Glutamatergic neuron (in vitro differentiated cells): ENCODE results near the gene PIGU. TPM values are rescaled to one million over a fixed set of nuclear protein-coding genes. Genes with fewer than 3 reads are reported as not detected.

Source experiments
- DNase-seq: peaks from one replicate; pipeline ENCODE4 v3.0.0; 2022
- H3K27ac Mint-ChIP-seq: one replicate; pipeline ENCODE4 v1.8.0; 2020; ENCODE audit warnings: mild to moderate bottlenecking, mixed read lengths, inconsistent platforms; ENCODE audit not compliant: unreplicated experiment
- H3K27me3 Mint-ChIP-seq: one replicate; pipeline ENCODE4 v1.8.0; 2020; ENCODE audit warnings: mild to moderate bottlenecking, moderate library complexity, mixed read lengths, inconsistent platforms; ENCODE audit not compliant: unreplicated experiment
- H3K36me3 Mint-ChIP-seq: one replicate; pipeline ENCODE4 v1.8.0; 2020; ENCODE audit warnings: mild to moderate bottlenecking, mixed read lengths, inconsistent platforms; ENCODE audit not compliant: unreplicated experiment
- H3K4me1 Mint-ChIP-seq: one replicate; pipeline ENCODE4 v1.8.0; 2020; ENCODE audit warnings: mild to moderate bottlenecking, low read depth, mixed read lengths, inconsistent platforms; ENCODE audit not compliant: unreplicated experiment
- H3K4me3 Mint-ChIP-seq: one replicate; pipeline ENCODE4 v1.8.0; 2020; ENCODE audit warnings: mild to moderate bottlenecking, mixed read lengths, inconsistent platforms; ENCODE audit not compliant: unreplicated experiment
- H3K9me3 Mint-ChIP-seq: one replicate; pipeline ENCODE4 v1.8.0; 2020; ENCODE audit warnings: mild to moderate bottlenecking, moderate library complexity, mixed read lengths, inconsistent platforms; ENCODE audit not compliant: unreplicated experiment
- total RNA-seq: library from RNA; stranded (reverse); fragmentation: NEBNext Ultra II Directional; extraction: Animal tissue kit (Norgen Biotek cat#: 25700); gene quantifications from one replicate; pipeline ENCODE4 v1.2.1, GENCODE V29; 2021; ENCODE audit not compliant: unreplicated experiment
- TF ChIP-seq, protein P1 (sequence below): fragments of 200-600 bp; sonication (generic); IDR thresholded peaks from one replicate; pipeline ENCODE4 v1.5.0; 2021; ENCODE audit not compliant: partially characterized antibody, unreplicated experiment

The PIGU gene
- total RNA-seq, 1 donor from 2014 or later = 19.4 TPM

DNA sequence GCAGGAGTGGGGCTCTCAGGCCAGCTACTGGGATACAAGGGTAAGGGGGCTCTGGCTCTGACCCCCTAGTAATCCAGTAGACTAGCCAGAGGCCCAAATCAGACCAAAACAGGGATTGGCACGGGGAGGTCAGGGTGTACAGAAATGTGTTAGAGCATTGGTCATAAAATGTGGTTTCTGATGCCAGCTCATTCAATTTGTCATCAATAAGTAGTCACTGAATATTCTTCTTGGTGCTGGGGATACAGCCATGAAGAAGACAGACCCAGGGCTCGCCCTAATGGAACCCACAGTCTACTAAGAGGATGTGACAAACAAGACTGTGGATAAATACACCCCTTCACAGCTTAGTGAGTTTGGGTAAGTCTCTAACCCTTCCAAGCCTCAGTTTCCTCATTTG, 107.3 kb downstream of the PIGU start:
- TF ChIP-seq, protein P1, sequence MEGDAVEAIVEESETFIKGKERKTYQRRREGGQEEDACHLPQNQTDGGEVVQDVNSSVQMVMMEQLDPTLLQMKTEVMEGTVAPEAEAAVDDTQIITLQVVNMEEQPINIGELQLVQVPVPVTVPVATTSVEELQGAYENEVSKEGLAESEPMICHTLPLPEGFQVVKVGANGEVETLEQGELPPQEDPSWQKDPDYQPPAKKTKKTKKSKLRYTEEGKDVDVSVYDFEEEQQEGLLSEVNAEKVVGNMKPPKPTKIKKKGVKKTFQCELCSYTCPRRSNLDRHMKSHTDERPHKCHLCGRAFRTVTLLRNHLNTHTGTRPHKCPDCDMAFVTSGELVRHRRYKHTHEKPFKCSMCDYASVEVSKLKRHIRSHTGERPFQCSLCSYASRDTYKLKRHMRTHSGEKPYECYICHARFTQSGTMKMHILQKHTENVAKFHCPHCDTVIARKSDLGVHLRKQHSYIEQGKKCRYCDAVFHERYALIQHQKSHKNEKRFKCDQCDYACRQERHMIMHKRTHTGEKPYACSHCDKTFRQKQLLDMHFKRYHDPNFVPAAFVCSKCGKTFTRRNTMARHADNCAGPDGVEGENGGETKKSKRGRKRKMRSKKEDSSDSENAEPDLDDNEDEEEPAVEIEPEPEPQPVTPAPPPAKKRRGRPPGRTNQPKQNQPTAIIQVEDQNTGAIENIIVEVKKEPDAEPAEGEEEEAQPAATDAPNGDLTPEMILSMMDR = no peak
- H3K36me3 Mint-ChIP-seq = no peaks in the 10 kb centered on the region
- no peak overlapping the region for H3K27ac Mint-ChIP-seq
- H3K27me3 Mint-ChIP-seq = peaks cover 11% of the 10 kb centered on the region
- no peaks in the 10 kb centered on the region for H3K9me3 Mint-ChIP-seq
- no peak for DNase-seq
- no peak overlapping the region for H3K4me3 Mint-ChIP-seq
- peaks cover 7% of the 10 kb centered on the region for H3K4me1 Mint-ChIP-seq

DNA sequence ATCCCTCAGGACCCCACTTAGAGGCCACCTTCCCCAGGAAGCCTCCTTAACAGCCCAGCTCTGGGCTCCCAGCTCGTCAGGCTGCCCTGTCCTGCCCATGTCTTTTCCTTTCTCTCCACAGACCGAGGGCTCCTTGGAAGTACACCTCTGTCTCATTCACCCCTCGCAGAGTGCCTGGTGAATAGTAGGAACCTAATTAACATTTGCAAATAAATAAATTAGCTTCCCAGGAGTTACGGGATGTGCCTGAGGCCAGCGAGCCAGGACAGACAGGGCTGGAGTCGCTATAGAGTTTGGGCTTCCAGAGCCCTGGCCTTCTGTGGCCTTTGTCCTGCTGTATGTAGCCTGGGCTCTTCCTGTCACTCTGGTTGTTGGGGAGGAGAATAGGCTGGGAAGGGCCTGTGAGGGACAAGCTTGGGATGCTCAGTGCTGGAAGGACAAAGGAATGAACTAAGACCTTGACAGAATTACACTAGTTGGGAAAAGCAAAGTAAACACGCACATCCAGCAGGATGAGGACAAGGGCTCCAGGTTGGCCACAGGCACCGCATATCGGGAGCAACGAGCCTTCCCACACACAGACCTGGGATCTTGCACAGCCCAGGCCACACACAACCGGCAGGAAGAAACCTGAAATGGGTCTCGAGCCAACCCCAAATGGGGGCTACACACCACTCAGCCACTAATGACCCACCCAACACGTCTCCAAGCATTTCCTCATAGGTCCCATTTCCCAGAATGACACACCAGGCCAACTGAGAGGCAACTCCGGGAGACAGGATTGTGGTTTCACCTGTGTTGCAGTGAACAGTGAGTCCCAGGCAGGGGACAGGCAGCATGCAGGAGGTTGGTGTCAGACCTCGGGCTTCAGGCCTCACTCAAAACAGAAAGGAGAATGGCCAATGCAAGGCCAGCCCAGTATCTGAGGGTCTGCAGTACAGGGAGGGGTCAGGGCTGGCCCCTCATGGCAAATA, 108.7 kb downstream of the PIGU start:
- no peak overlapping the region for H3K4me3 Mint-ChIP-seq
- H3K36me3 Mint-ChIP-seq = no peaks in the 10 kb centered on the region
- DNase-seq = no peak
- TF ChIP-seq, protein P1 = no peak
- H3K9me3 Mint-ChIP-seq = no peaks in the 10 kb centered on the region
- H3K27me3 Mint-ChIP-seq = peaks cover 11% of the 10 kb centered on the region
- peaks cover 7% of the 10 kb centered on the region for H3K4me1 Mint-ChIP-seq
- no peak overlapping the region for H3K27ac Mint-ChIP-seq

DNA sequence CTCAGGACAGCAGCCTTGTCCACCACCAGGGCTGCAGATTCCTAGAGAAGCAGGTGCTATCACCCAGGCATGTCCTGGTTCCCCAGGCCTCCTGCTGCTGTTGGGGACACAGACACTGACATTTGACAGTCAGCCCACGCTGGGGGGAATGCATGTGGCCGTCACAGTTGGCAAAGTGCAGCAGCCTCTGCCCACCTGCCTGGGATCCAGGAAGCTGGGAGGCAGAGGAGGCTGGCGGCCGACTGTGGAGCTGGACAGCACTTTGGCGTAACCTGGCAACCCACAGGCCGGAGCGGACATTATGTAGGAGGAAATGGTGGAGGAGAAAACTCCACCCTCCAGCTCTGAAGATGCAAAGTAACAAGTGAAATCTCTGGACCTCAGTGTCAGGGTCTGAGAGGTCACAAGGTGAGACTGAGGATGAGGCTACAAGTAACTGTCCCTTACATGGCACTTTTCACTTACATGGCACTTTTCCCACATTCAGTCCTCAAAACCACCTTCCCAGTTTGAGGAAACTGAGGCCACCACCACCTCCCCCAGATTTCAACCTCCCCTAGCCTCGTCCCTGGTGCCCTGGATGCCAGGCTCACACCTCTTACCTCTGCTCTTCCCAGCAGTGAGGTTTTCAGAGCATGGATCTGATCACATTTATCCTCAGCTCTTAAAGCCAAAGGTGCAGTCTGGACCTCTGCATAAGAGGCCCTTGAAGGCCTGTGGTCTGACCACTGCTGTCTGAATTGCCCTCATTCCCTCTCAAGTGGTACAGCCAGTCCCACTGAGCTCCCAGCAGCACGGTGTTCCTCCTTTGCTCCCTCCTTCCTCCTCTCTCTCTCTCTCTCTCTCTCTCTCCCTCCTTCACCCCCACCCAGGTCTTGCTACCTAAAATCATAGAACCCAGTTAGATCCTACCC, 109.7 kb downstream of the PIGU start:
- DNase-seq = no peak
- H3K27ac Mint-ChIP-seq = no peak overlapping the region
- no peaks in the 10 kb centered on the region for H3K9me3 Mint-ChIP-seq
- no peaks in the 10 kb centered on the region for H3K36me3 Mint-ChIP-seq
- no peak overlapping the region for H3K4me3 Mint-ChIP-seq
- peaks cover 10% of the 10 kb centered on the region for H3K27me3 Mint-ChIP-seq
- H3K4me1 Mint-ChIP-seq = peaks cover 9% of the 10 kb centered on the region
- TF ChIP-seq, protein P1 = no peak

DNA sequence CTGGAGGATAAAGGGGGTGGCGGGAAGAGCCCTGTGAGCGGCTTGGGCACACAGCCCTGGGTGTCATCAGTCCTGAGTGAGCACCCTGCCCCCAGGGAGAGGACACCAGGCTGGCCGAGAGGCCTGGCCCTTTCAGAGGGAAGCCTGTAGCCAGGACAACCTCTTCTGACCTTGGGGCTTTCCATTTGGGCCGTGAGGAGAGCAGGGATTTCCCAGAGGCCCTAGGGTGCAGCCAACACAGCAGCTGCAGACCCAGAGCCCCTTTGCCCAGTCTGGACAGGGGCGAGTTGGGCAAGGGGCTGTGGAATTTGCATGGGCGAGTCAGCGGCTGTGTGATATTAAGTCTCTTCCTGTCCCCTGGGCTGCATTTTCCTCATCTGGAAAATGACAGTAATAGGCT, 112.1 kb downstream of the PIGU start:
- Mint-ChIP-seq H3K4me3 (no peak overlapping the region), H3K36me3 (no peaks in the 10 kb centered on the region), H3K4me1 (peaks cover 9% of the 10 kb centered on the region), H3K27me3 (peaks cover 9% of the 10 kb centered on the region), H3K27ac (no peak overlapping the region), H3K9me3 (peaks cover 2% of the 10 kb centered on the region)
- TF ChIP-seq, protein P1 = no peak
- no peak for DNase-seq
